Measurements from ENCODE around the gene IL18R1. TPM values are rescaled to one million over a fixed set of nuclear protein-coding genes. Genes with fewer than 3 reads are reported as not detected.

The IL18R1 gene
- total RNA-seq, 1 experiment from 2014 or later = 0.42 TPM

DNA sequence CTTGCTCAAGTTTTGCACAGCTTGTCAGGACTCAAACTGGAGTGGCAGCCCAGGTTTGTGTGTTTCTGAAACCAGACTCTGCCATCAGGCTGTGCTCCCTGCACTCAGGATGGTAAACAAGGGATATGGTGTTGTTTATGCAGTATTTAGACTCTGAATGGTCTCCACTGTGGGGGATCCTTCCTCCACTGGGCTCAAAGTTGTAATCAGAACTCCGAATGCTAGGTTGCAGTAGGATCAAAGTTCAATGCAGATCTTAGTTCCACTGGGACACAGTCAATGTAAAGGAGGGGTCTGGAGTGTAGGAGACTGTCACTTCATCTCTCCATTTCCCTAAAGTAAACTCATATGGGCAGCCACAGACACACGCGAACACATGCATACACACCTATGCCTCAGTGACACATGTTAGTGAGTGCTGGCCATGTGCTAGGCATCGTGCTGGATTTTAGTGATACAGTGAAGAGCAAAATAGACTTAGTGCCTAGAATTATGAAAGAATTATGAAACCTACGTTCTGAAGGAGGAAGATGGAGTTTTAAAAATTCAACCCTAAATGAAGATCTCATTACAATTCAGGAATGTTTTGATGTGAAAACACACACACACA is 6.1 kb downstream of the IL18R1 start:
- Histone ChIP-seq H3K36me3 (replicated peaks; ENCODE audit: control insufficient read depth, insufficient read depth, low read length) (no peaks in the 10 kb centered on the region), H3K27me3 (ENCODE audit: control insufficient read depth, insufficient read depth, low read length) (peaks cover 4% of the 10 kb centered on the region; the same call in 1 of the 2 replicates), H3K4me3 (ENCODE audit: insufficient read depth, low read depth, low read length) (no peak overlapping the region)
- peak; percentile 5 for DNase-seq

DNA sequence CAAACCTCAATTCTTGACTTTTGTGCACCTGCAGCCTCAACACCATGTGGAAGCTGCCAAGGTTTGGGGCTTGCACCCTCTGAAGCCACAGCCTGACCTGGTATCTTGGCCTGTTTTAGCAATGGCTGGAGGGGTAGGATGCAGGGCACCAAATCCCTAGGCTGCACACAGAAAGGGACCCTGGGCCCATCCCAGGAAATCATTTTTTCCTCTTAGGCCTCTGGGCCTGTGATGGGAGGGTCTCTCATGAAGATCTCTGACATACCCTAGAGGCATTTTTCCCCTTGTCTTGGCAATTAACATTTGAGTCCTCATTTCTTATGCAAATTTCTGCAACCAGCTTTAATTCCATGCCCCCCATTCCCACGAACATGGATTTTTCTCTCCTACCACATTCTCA is 10.2 kb downstream of the IL18R1 start:
- no peak overlapping the region for H3K4me3 ChIP-seq (ENCODE audit: insufficient read depth, low read depth, low read length)
- DNase-seq = no peak
- H3K36me3 ChIP-seq (replicated peaks; ENCODE audit: control insufficient read depth, insufficient read depth, low read length) = no peaks in the 10 kb centered on the region
- no peaks in the 10 kb centered on the region for H3K27me3 ChIP-seq (ENCODE audit: control insufficient read depth, insufficient read depth, low read length)

DNA sequence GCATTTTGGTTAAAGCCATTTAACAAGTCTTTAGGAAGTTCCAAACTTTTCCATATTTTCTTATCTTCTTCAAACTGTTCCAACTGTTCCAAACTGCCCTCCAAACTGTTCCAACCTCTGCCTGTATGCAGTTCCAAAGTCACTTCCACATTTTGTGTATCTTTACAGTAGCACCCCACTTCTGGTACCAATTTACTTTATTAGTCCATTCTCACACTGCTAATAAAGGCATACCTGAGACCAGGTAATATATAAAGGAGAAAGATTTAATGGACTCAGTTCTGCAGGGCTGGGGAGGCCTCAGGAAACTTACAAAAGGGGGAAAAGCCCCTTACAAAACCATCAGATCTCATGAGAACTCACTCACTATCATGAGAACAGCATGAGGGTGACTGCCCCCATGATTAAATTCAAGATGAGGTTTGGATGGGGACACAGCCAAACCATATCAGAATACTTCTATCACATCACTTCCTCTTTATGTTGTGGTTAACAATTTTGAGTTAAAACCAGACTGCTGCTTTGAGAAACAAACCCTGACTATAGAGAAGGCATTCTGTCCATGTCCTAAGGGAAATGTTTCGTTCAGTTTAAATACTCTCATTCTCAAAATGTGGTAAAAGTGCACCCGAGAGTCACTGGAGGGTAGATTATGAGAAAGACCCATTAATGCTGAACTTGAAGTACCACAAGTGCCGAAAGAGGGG is 11.0 kb downstream of the IL18R1 start:
- Histone ChIP-seq H3K27me3 (ENCODE audit: control insufficient read depth, insufficient read depth, low read length) (no peaks in the 10 kb centered on the region), H3K4me3 (ENCODE audit: insufficient read depth, low read depth, low read length) (no peak overlapping the region), H3K36me3 (replicated peaks; ENCODE audit: control insufficient read depth, insufficient read depth, low read length) (no peaks in the 10 kb centered on the region)
- DNase-seq = no peak

DNA sequence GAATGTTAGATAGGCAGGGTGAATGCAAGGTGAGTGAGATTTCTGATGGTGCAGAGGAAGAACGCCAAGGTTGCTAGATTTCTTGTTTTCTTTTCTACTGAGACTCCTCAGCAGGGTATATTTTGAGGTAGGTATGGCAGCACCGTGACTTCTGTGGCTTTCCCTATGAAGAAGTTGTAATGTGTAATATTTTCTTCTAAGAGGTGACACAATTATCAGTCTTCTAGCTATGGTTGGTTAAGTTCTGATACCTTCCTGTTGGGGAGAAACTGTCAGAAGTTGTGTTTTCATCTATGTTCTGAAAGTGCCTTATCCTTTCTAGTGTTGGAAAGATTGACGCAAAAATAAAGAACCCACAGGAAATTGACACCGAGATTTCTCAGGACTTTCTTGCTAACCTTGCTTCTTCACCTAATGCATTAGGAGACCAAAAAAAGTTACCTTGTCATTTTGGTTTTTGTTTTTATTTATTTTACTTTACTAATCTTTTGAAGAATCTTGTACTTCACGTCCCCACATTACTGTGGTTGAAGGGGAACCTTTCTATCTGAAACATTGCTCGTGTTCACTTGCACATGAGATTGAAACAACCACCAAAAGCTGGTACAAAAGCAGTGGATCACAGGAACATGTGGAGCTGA is 11.9 kb downstream of the IL18R1 start:
- no peak for DNase-seq

DNA sequence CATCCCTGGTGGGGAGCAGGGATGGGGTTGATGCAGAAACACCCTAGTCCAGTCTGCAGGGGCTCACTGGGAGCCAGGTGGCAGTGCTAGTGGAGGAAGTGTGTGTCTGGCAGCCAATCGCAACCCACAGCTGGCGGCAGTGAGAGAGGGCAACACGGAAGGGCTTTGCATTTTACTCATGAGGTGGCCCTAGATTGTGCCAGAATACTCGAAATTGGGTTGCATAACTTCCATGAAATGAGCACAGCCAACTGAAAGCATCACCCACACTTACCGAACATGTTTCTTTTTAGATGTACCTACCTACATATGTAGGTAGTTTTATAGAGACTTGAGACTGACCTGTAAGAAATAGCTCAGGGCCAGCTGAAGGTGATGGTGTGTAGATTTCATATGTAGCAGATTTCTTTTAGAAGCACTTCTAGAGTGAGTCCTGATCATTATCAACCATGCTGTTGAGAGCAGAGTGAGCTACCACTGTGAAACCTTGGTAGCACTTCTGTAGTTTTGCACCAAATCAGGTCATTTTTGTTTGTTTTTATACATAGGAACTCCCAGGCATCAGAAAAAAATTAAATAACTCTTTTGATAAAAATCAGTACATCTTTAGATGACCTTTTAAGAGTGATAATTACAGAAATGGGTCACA is 13.0 kb downstream of the IL18R1 start:
- no peak for DNase-seq
- Histone ChIP-seq H3K36me3 (replicated peaks; ENCODE audit: control insufficient read depth, insufficient read depth, low read length) (no peaks in the 10 kb centered on the region), H3K4me3 (ENCODE audit: insufficient read depth, low read depth, low read length) (no peak overlapping the region)

More for the DNA sequence above, 11.9 kb downstream of the IL18R1 start:
- Histone ChIP-seq H3K27me3 (ENCODE audit: control insufficient read depth, insufficient read depth, low read length) (no peaks in the 10 kb centered on the region), H3K36me3 (replicated peaks; ENCODE audit: control insufficient read depth, insufficient read depth, low read length) (no peaks in the 10 kb centered on the region), H3K4me3 (ENCODE audit: insufficient read depth, low read depth, low read length) (no peak overlapping the region)

DNA sequence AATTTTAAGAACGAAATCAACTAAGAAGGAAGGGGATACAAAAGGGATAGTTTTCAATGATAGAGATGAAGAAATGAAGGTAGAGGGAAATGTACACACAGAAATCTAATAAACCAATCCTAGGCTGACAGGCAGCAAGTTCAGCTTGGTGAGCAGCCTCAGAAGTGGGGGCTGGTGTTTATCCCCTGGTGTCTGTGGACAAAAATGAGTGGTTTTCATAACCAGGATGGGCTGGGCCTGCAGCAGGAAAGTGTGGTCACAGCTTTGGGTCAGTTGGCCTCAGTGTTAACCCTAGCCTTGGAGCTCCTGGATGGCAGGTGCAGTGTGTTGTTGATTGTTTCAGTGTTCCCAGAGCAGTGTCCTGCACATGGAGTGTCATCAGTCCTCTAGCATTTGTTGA is 14.3 kb downstream of the IL18R1 start:
- Histone ChIP-seq H3K36me3 (replicated peaks; ENCODE audit: control insufficient read depth, insufficient read depth, low read length) (no peaks in the 10 kb centered on the region), H3K4me3 (ENCODE audit: insufficient read depth, low read depth, low read length) (no peak overlapping the region), H3K27me3 (ENCODE audit: control insufficient read depth, insufficient read depth, low read length) (no peaks in the 10 kb centered on the region)
- DNase-seq = no peak

More for the DNA sequence above, 13.0 kb downstream of the IL18R1 start:
- no peaks in the 10 kb centered on the region for H3K27me3 ChIP-seq (ENCODE audit: control insufficient read depth, insufficient read depth, low read length)

DNA sequence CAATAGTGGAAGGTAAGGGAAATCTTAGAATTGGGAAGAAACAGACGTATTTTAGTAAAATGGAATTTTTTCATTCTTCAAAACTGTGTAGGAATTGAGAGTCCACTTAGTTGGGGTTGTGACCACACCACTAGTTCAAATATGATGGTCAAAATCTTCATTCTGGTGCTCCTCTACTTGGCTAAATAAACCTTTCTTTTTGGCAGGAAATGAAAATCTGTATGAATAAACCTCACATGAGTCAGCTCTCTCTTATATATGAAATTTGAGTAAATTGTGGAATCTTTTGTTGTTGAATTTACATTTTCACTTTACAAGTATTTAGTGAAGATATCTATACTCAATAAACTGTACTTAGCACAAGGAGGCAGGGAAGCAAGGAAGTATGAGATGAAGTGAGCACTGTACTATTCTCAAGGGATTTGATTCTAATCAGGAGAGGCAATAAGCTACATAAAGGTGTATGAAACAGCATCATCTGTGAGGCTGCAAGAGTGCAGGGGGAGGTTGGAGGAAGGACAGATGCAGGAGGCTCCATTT is 20.5 kb downstream of the IL18R1 start:
- no peak for DNase-seq
- Histone ChIP-seq H3K27me3 (ENCODE audit: control insufficient read depth, insufficient read depth, low read length) (no peaks in the 10 kb centered on the region), H3K36me3 (replicated peaks; ENCODE audit: control insufficient read depth, insufficient read depth, low read length) (no peaks in the 10 kb centered on the region), H3K4me3 (ENCODE audit: insufficient read depth, low read depth, low read length) (no peak overlapping the region)

DNA sequence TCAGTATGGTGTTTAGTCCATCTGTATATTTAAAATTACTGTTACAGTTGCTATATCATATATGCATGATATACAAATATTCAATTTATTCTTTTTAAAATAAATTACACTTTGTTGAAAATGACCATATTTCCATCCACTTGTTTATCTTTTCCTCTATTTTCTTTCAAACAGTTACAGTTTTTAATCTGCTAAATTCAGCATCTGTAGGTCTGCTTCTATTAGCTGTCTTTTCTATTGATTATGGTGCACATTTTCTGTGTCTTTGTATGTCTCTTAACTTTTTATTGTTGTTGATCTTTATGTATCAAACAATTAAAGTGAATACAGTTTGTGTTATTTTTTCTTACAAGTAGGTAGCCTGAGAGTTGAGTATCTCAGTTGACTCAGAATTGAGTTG is 28.1 kb downstream of the IL18R1 start:
- Histone ChIP-seq H3K4me3 (ENCODE audit: insufficient read depth, low read depth, low read length) (no peak overlapping the region), H3K36me3 (replicated peaks; ENCODE audit: control insufficient read depth, insufficient read depth, low read length) (no peaks in the 10 kb centered on the region), H3K27me3 (ENCODE audit: control insufficient read depth, insufficient read depth, low read length) (no peaks in the 10 kb centered on the region)
- DNase-seq = no peak

DNA sequence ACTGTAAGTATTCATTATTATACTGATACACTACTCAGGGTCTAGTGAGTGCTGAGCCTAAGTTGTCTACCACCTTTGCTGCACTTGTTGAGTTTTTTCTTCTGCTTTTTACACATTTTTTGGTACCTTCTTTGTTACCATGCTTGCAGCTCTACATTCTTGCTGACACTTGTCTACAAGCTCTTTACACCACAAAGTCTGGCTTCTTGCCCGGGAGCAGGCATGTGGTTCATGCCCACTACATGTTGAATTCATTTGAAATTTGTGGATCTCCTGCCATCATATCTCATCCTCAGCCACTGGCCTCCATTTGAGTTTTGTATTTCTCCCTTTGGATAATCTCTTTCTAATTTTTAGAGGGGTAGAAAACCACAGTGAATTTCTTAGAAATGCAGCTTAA is 29.9 kb downstream of the IL18R1 start:
- DNase-seq = no peak
- H3K36me3 ChIP-seq (replicated peaks; ENCODE audit: control insufficient read depth, insufficient read depth, low read length) = no peaks in the 10 kb centered on the region
- no peak overlapping the region for H3K4me3 ChIP-seq (ENCODE audit: insufficient read depth, low read depth, low read length)
- no peaks in the 10 kb centered on the region for H3K27me3 ChIP-seq (ENCODE audit: control insufficient read depth, insufficient read depth, low read length)

DNA sequence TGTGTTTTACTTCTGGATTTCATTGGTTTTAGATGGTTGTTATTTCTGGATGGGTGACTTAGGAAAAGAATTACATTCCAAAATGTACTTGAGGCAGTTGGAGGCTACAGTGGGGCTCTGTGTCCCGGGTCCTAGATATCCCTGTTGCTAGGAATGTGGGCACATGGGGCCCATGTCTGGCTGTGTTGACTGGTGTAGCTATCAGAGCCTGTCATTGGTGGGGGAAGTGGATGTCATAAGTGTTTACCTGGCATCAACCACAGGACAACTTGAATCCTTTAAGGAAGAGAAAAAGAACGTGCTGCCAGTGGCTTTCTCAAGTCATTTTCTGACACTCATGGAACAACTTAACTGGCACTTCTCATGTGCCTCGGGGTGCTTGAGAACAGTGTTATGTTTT is 30.4 kb downstream of the IL18R1 start:
- Histone ChIP-seq H3K27me3 (ENCODE audit: control insufficient read depth, insufficient read depth, low read length) (no peaks in the 10 kb centered on the region), H3K4me3 (ENCODE audit: insufficient read depth, low read depth, low read length) (no peak overlapping the region), H3K36me3 (replicated peaks; ENCODE audit: control insufficient read depth, insufficient read depth, low read length) (no peaks in the 10 kb centered on the region)
- DNase-seq = no peak

DNA sequence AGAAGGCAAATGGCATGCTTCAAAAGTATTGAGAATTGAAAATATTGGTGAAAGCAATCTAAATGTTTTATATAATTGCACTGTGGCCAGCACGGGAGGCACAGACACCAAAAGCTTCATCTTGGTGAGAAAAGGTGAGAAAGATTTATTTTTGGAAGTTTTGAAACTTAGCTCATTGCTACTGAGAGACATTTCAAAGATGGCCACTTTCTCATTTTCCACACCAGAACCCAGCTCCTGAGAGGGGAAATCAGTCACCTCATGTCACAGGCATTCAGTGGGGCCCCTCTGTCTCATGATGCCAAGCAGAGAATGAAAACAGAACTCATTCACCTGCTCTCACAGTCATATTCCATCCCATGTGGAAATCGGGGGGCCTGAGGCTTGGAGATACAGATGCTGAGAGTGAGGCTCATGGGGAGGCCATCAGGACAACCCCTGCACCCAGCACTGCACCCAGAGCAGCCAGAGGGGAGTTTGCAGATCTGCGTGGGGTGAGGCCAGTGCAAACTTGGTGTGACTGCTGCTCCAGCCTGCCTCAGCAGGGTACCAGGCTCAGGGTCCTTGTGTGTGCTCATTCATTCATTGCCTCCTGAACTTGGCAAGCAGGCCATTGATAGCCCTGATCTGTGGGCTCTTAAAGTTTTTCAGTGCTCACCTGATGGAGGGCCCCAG is 31.4 kb downstream of the IL18R1 start:
- Histone ChIP-seq H3K27me3 (ENCODE audit: control insufficient read depth, insufficient read depth, low read length) (no peaks in the 10 kb centered on the region), H3K36me3 (replicated peaks; ENCODE audit: control insufficient read depth, insufficient read depth, low read length) (no peaks in the 10 kb centered on the region), H3K4me3 (ENCODE audit: insufficient read depth, low read depth, low read length) (no peak overlapping the region)
- no peak for DNase-seq

DNA sequence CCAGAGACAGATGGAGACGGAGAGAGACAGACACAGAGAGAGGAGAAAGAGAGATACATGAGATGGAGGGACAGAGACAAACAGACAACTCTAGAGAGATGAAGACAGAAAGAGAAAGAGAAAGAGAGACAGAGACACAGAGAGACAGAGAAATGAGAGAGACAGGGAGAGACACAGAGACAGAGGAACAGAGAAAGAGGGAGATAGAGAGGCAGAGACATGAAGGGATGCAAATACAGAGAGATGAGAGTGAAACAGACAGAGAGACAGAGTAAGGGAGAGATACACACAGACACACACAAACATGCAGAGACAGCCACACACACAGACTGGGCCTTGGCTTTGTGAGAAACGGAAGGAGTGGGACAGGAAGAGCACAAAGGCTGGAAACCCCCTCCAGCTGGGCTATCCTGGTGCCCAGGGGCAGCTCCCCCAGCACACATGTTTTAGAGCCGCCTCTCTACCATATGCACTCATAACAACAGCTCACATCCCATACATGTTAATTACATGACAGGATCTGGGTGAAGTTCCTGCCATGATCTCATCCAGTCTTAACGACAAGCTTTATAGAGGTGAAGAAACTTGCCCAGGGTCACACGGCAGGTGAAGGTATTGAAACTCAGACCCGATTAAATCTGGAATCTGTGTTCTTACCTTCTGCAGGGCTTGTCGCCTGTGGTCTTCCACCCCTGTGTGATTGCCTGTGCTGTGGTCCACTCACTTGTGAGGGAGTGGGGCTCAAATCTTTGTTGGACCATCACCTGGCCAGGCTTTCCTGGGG is 32.4 kb downstream of the IL18R1 start:
- H3K27me3 ChIP-seq (ENCODE audit: control insufficient read depth, insufficient read depth, low read length) = no peaks in the 10 kb centered on the region
- no peaks in the 10 kb centered on the region for H3K36me3 ChIP-seq (replicated peaks; ENCODE audit: control insufficient read depth, insufficient read depth, low read length)
- peak; percentile 9 for DNase-seq
- no peak overlapping the region for H3K4me3 ChIP-seq (ENCODE audit: insufficient read depth, low read depth, low read length)

DNA sequence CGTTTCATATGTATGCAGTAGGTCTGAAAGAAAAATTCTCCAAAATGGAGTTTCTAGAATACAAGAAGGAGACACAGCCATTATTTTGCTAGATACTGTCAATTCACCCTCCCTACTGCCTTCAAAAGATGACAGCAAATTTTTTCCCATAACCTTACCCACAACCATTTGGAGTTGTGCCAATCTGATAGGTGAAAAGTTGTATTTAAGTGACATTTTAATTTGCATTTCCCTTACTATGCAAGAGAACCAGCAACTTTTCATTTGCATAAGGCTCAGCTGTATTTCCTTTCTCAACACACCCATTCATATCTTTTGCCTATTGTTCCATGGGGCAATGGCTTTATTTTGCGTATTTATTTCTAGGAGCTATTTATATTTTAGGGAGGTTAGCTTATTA is 36.0 kb downstream of the IL18R1 start:
- no peaks in the 10 kb centered on the region for H3K36me3 ChIP-seq (replicated peaks; ENCODE audit: control insufficient read depth, insufficient read depth, low read length)

DNA sequence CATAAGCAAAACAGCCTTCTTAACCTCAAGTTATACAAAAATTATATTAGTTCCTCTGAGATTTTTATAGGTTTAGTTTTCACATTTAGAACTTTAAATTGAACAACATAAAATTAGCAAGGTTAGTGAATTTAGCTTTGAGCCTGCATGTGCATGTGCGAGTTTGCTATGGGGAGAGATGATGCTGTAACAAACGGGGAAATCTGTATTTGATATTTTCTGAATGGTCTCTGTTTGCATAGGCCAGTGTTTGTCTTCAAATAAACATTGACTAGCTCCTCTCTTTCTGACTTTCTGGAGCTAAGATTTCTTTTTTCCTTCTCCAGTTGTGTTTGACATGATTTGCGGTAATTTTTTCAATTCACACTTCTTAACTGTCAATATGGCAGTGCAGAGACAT is 36.5 kb downstream of the IL18R1 start:
- Histone ChIP-seq H3K27me3 (ENCODE audit: control insufficient read depth, insufficient read depth, low read length) (no peaks in the 10 kb centered on the region), H3K4me3 (ENCODE audit: insufficient read depth, low read depth, low read length) (no peak overlapping the region), H3K36me3 (replicated peaks; ENCODE audit: control insufficient read depth, insufficient read depth, low read length) (no peaks in the 10 kb centered on the region)
- no peak for DNase-seq

More for the DNA sequence above, 36.0 kb downstream of the IL18R1 start:
- no peak overlapping the region for H3K4me3 ChIP-seq (ENCODE audit: insufficient read depth, low read depth, low read length)
- no peaks in the 10 kb centered on the region for H3K27me3 ChIP-seq (ENCODE audit: control insufficient read depth, insufficient read depth, low read length)
- no peak for DNase-seq

Data from H7 (cell line).